Measurements from ENCODE around the gene TMC7.

Gene TMC7

GRCh38 chr16:19033761-19034160, 50.0 kb downstream of the TMC7 start:
- no peak for DNase-seq

- DNase-seq = no peak
These were observed 56.7 kb downstream of the TMC7 start for GRCh38 chr16:19040400-19040799.

DNA sequence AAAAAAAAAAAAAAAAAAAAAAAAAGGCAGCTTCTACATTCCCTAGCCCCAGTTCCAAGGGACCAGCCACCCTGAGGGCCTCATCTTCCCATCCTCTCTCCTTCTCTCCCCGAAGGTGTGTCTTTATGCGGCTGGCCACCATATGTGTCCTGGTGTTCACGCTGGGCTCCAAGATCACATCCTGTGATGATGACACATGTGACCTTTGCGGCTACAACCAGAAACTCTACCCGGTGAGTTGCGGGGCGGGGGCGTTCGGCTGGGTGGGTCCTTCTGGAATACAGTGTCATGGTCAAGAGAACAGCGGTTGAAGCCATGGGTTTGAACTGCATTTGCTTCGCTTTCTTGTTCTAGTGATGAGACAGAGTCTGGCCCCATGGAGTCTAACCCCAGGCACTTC, 61.0 kb downstream of the TMC7 start:
- DNase-seq = no peak

DNA sequence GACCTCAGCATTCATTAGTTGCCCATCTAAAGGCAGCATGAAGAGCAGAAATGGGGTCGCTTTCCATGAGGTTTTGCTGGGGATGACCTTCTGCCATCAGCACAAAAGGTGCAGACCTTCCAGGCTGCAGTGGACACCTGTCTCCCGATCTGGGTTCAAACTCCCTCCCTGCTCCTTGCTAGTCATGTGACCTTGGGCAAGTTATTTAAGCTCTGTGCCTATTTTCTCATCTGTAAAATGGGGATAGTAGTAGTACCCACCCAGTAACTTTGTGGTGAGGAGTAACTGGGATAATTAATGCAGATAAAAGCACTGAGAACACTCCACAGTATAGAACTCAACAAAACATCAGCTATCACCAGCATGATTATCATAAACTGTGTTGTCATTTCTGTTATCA, 62.3 kb downstream of the TMC7 start:
- DNase-seq = no peak

DNA sequence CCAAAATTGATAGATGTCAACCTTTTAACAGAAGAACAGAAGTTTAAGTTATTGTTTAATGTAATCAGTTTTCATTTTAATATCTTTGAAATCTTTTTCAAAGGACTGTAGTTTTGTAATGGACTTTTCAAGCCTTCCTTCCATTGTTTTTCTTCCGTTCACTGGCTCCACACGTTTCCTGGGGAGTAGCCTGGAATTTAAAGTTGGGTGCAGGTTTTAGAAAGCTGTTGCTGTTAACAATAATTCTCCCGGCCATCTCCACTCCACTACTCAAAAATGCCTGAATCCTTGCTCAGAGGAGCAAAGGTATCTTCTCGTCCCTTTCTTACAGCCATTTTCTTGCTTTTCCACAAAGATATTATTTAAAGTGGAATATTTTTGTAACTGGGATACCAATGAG, 79.0 kb downstream of the TMC7 start:
- no peak for DNase-seq

DNA sequence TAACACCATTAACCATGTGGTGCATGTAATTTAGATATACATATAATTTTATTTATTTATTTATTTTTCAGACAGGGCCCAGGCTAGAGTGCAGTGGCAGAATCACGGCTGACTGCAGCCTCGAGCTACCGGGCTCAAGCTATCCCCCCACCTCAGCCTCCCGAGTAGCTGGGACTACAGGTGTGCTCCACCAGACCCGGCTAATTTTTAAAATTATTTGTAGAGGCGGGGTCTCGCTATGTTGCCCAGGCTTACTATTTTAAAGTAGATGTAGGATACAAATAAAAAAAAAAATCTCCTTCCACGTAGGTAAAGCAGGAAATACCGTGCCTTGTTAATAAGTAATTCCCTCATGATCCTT, 83.2 kb downstream of the TMC7 start:
- no peak for DNase-seq

- peak; percentile 99 for DNase-seq
These were observed 83.9 kb downstream of the TMC7 start, which contains the start of gene COQ7 for GRCh38 chr16:19067349-19068236. TSS of gene COQ7 (plus strand) at chr16:19067614. CDS start at chr16:19067665, 51 bp downstream.

DNA sequence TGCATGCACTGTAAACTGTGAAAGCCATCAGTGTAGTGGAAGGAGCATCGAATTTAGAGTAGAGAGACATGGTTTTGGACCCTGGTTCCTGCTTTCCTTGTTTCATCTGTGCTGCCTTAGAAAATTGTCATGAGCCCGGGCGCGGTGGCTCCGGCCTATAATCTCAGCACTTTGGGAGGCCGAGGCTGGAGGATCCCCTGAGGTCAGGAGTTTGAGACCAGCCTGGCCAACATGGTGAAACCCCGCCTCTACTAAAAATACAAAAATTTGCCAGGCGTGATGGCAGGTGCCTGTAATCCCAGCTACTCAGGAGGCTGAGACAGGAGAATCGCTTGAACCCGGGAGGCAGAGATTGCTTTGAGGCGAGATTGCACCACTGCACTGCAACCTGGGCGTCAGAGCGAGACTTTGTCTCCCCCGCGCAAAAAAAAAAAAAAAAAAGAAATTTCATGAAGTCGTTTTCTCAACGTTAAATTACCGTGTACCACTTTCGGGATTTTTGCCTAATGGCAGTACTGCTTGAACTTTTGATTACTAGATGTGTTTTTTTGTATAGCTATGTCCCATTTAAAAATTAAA, 84.6 kb downstream of the TMC7 start:
- no peak for DNase-seq

- DNase-seq = peak; percentile 17
These were observed 88.4 kb downstream of the TMC7 start for GRCh38 chr16:19071811-19072777.

DNA sequence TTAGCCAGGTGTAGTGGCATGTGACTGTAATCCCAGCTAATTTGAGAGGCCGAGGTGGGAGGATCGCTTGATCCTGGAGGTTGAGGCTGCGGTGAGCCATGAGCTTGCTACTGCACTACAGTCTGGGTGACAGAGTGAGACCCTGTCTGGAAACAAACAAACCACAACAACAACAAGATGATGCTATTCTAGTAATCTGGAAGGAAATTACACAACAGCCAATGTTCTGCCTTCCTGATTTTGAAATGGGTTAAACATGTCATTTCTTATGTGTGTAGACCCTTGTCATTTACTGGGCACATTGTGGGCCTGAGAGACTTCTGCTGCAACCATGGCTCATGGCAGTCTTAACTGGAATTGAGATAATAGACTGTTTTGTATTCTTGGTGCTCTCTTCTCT, 89.6 kb downstream of the TMC7 start:
- DNase-seq = no peak

DNA sequence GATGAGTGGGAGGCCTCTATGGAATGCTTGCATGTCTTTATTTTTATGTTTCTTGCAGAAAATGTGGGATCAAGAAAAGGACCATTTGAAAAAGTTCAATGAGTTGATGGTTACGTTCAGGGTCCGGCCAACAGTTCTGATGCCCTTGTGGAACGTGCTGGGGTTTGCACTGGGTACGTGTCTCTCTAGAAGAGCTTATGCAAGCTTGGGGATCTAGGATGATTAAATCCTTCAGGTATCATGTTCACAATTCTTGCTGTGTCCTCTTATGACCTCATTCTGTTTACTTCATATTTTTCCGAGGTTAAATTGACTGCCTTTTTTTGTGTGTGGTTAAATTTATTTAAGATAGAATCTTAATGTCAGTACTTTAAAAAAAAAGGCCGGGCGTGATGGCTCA, 90.1 kb downstream of the TMC7 start:
- DNase-seq = no peak

GRCh38 chr16:19075511-19075910, 91.8 kb downstream of the TMC7 start:
- DNase-seq = no peak

DNA sequence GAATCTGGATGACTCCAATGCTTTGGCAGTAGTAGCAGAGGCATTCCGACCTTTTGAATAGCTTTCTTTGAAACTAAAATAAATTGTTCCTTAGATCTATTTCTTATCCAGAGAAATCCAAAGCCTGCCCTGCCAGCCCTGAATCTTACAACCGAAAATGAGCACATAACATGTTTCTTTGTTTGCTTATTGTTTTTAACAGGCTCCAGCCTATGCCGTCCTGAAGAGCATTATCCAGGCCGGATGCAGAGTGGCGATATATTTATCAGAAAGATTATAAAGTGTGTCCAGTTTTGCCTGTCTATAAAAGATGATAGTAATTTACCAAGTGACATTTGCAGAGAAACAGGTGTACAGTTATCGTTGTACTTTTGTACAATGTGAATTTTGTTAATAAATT, 94.1 kb downstream of the TMC7 start:
- DNase-seq = no peak

DNA sequence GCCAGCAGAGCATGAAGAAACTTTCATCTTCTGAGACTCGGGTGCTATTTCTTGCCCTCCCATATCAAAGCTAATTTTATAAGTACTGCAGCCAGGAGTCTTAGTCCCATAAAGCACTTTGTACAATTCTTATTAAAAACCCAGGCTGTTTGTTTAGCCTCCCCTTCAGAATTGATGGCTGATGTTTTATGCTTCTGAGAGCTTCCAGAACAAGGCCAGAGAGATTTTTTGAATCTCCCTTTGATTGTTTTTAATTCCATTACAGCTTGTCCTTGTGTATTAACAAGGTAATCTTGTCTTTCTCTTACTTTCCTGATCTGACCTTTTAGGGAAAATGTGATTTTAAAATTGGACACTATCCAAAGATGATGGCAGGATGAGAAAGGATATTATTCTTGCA, 99.9 kb downstream of the TMC7 start:
- no peak for DNase-seq

DNA sequence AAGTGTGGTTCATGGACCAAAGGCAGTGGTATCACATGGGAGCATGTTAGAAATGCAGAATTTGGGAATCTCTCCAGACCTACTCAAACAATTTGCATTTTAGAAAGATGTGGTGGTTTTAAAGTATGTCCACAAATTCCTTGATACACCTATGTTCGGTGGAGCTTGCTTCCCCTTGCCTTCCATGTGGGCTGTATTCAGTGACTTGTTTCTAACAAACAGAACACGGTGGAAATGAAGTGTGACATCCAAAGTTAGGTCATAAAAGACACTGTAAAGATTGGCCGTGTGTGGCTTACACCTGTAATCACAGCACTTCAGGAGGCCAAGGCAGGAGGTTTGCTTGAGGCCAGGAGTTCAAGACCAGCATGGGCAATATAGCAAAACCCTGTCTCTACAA, 100.4 kb downstream of the TMC7 start:
- no peak for DNase-seq

DNA sequence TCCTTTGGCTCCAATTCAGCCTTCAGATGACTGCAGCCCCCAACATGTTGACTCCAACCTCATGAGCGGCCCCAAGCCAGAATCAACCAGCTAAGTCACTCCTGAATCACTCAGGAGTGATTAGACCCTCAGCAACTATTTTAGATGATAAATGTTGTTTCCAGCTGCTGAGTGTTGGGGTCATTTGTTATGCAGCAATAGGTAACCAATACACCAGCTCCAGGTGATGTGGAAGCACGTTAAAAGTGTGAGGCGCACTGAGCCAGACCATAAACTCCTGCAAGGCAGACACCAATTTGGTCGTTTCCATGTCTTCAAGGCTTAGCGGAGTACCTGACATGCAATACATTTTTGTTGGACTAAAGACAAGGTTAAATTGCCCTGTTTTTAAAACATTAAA, 101.1 kb downstream of the TMC7 start:
- no peak for DNase-seq

GRCh38 chr16:19085679-19086200, 102.0 kb downstream of the TMC7 start:
- no peak for DNase-seq

DNA sequence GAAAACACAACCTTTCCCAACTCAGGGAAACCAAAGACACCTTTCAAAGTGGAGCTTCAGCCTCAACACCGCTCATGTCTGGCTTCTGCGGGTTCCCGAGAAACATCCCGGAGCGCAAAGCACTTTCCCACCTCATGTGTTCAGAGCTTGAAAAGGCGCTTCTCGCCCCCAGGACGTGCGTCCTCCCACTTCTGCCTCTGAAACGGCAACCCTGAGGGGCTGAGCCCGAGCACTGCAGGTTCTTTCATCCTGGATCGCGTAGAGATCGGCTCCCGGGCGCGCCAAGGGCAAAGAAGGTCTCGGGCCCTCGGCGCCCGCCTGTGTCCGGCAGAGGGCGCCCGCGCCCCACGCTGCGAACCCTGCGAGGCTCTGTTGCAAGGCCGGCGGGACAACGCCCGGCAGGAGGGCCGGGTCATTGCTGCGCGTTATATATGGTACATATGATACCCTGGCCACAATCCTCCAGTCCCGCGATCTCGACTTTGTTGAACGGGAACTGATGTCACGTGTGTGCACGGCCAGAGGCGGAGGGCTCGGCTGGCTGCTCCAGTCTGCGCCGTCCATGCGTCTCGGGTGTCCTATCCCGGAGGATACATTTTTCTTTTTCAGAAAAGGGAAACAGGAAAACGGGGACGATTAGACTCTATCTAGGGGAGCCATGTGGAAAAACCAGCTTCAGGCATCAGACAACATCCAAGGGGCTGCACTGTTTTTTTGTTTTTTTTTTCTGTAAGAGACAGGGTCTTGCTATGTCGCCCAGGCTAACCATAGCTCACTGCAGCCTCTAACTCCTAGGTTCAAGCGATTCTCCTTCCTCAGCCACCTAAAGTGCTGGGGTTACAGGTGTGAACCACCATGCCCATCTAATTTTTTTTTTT, 102.8 kb downstream of the TMC7 start:
- DNase-seq = peak; percentile 83

DNA sequence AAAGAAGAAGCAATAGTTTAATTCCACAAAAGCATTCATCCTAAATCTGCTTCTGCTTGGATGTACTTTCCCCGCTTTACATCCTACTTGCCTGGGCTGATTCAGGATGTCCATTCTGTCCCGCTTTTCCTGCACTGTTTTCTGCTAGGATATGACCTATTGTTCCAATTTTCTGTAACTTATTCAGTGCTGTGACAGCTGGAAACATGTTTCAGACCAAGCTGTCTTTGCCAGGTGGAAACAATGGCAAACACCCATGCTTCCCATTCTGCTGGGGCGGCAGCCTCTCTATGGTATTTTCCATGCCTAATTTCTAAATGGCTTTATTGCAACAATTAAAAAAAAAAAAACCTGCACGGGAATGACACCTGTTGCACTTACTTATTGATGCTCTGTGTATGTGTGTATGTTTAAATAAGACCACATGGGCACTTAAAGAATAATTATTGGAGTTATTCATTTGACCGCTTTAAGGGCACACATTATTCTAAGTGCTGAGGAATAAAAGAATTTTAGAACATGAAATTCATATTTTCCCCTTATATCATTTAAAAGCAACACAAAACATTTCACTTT, 104.7 kb downstream of the TMC7 start:
- DNase-seq = no peak

GRCh38 chr16:19089410-19089955, 105.7 kb downstream of the TMC7 start:
- no peak for DNase-seq

GRCh38 chr16:19090916-19091315, 107.2 kb downstream of the TMC7 start:
- no peak for DNase-seq
